Muscle of leg (tissue), 11 donors: ENCODE data around the gene PRSS36. TPM values are rescaled to one million over a fixed set of nuclear protein-coding genes. Genes with fewer than 3 reads are reported as not detected.
"Not testable (repeated sequence)": the region's sequence is repeated elsewhere in the genome, so short reads cannot be mapped to it uniquely, and the experiment has no call there.

Experiments
- DNase-seq: peaks from one replicate; pipeline ENCODE4 v3.0.0; 2013
- H3K27ac ChIP-seq: one replicate; pipeline ENCODE4 v1.5.1; 2013; ENCODE audit warnings: mild to moderate bottlenecking, low read length, control low read depth
- H3K27me3 ChIP-seq: one replicate; pipeline ENCODE4 v1.6.1; 2013; ENCODE audit warnings: low read length; ENCODE audit not compliant: control insufficient read depth, insufficient read depth
- H3K36me3 ChIP-seq: one replicate; pipeline ENCODE4 v1.6.1; 2013; ENCODE audit warnings: low read length; ENCODE audit not compliant: control insufficient read depth, insufficient read depth
- H3K4me1 ChIP-seq: one replicate; pipeline ENCODE4 v1.6.1; 2013; ENCODE audit warnings: low read length; ENCODE audit not compliant: control insufficient read depth, insufficient read depth
- H3K4me3 ChIP-seq: one replicate; pipeline ENCODE4 v1.5.1; 2013; ENCODE audit warnings: low read length, control low read depth
- H3K9me3 ChIP-seq: replicated peaks from 2 replicates; pipeline ENCODE4 v1.6.1; 2013; ENCODE audit warnings: low read depth, low read length; ENCODE audit not compliant: control insufficient read depth
- WGBS: methylation state at CpG from one replicate; pipeline ENCODE4 v1.1.5; 2013; ENCODE audit warnings: missing lambda C conversion rate; ENCODE audit not compliant: insufficient coverage; 5-methylcytosine and 5-hydroxymethylcytosine counted together
- polyA plus RNA-seq, 8 donors: library from polyadenylated mRNA; unstranded; fragments of 120-200 nt; gene quantifications; one replicate each; pipeline versions ENCODE4 v1.2.1 to v1.2.3, GENCODE V29; 2013; ENCODE audit warnings: inconsistent platforms in 1 of 8, low replicate concordance in 1 of 8; ENCODE audit not compliant: insufficient read length in 8 of 8, insufficient read depth in 1 of 8
- total RNA-seq: library from RNA; stranded (reverse); fragments of 120-200 nt; gene quantifications from one replicate; pipeline ENCODE4 v1.2.4, GENCODE V29; 2013

The PRSS36 gene
- total and polyA plus RNA-seq, 9 donors: 0.55 to 2.6 (median 1.7) TPM

GRCh38 chr16:31167315-31167714 is 17.4 kb upstream of the PRSS36 start:
- no peaks in the 10 kb centered on the region for H3K36me3 ChIP-seq
- no peaks in the 10 kb centered on the region for H3K27me3 ChIP-seq
- H3K9me3 ChIP-seq: no peaks in the 10 kb centered on the region
- H3K27ac ChIP-seq: no peak overlapping the region
- no peak for DNase-seq
- no peak overlapping the region for H3K4me3 ChIP-seq
- H3K4me1 ChIP-seq: no peaks in the 10 kb centered on the region
- 78% methylated on average over 5 of the region's 8 CpGs for WGBS

GRCh38 chr16:31157136-31157535 is 7.3 kb upstream of the PRSS36 start:
- H3K4me1 ChIP-seq: no peaks in the 10 kb centered on the region
- H3K4me3 ChIP-seq: no peak overlapping the region
- no peak overlapping the region for H3K27ac ChIP-seq
- no peaks in the 10 kb centered on the region for H3K36me3 ChIP-seq
- no peaks in the 10 kb centered on the region for H3K9me3 ChIP-seq
- no peak for DNase-seq
- peaks cover 6% of the 10 kb centered on the region for H3K27me3 ChIP-seq
- 29% methylated on average over 7 of the region's 8 CpGs for WGBS

- not testable (repeated sequence) for DNase-seq, H3K4me1 ChIP-seq, H3K27ac ChIP-seq, H3K4me3 ChIP-seq, H3K9me3 ChIP-seq, H3K36me3 ChIP-seq
- no CpG with 5 or more reads among the region's 6 CpGs for WGBS
- peaks cover 35% of the 10 kb centered on the region for H3K27me3 ChIP-seq
Observed at GRCh38 chr16:31150976-31151375, 1.1 kb upstream of the PRSS36 start.

- Histone ChIP-seq H3K4me3 (no peak overlapping the region), H3K27me3 (peaks cover 41% of the 10 kb centered on the region), H3K4me1 (peaks cover 3% of the 10 kb centered on the region), H3K9me3 (no peaks in the 10 kb centered on the region), H3K27ac (no peak overlapping the region), H3K36me3 (no peaks in the 10 kb centered on the region)
- 72% methylated on average over 2 of the region's 5 CpGs for WGBS
- DNase-seq: no peak
Observed at GRCh38 chr16:31149332-31149731, 534 bp downstream of the PRSS36 start.

GRCh38 chr16:31148896-31149295 is 970 bp downstream of the PRSS36 start:
- H3K36me3 ChIP-seq: no peaks in the 10 kb centered on the region
- H3K9me3 ChIP-seq: no peaks in the 10 kb centered on the region
- peaks cover 3% of the 10 kb centered on the region for H3K4me1 ChIP-seq
- 65% methylated on average over 25 of the region's 25 CpGs for WGBS
- H3K27ac ChIP-seq: no peak overlapping the region
- peaks cover 41% of the 10 kb centered on the region for H3K27me3 ChIP-seq
- DNase-seq: no peak
- H3K4me3 ChIP-seq: no peak overlapping the region

DNA sequence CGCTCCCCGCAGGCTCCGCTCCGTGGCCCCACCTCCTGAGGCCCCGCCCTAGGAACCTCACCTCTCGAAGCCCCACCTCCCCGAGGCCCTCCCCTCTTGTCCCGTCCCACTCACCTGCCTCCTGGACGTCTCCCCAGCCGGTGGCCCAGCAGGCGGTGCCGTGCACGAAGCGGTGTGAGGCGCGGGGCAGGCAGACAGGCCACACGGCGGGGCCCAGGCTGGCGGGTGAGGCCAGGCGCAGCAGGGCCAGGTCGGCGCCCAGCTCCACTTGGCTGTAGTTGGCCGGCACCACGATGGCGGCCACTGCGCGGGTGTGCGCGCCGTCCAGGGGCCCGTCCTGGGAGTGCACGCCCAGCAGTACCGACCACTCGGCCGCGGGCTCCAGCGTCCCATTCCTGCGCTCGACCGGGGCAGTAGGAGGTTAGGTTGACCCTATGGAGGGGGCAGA is 1.6 kb downstream of the PRSS36 start:
- peaks cover 41% of the 10 kb centered on the region for H3K27me3 ChIP-seq
- WGBS: 6% methylated on average over 39 of the region's 40 CpGs
- H3K4me3 ChIP-seq: no peak overlapping the region
- H3K9me3 ChIP-seq: no peaks in the 10 kb centered on the region
- no peaks in the 10 kb centered on the region for H3K36me3 ChIP-seq
- H3K27ac ChIP-seq: no peak overlapping the region
- DNase-seq: no peak
- peaks cover 3% of the 10 kb centered on the region for H3K4me1 ChIP-seq

GRCh38 chr16:31147574-31147973 is 2.3 kb downstream of the PRSS36 start:
- H3K27me3 ChIP-seq: peaks cover 41% of the 10 kb centered on the region
- H3K36me3 ChIP-seq: no peaks in the 10 kb centered on the region
- no peak overlapping the region for H3K27ac ChIP-seq
- no peak for DNase-seq
- no peaks in the 10 kb centered on the region for H3K9me3 ChIP-seq
- H3K4me1 ChIP-seq: peaks cover 7% of the 10 kb centered on the region
- WGBS: 100% methylated on average over 2 of the region's 3 CpGs
- H3K4me3 ChIP-seq: no peak overlapping the region

DNA sequence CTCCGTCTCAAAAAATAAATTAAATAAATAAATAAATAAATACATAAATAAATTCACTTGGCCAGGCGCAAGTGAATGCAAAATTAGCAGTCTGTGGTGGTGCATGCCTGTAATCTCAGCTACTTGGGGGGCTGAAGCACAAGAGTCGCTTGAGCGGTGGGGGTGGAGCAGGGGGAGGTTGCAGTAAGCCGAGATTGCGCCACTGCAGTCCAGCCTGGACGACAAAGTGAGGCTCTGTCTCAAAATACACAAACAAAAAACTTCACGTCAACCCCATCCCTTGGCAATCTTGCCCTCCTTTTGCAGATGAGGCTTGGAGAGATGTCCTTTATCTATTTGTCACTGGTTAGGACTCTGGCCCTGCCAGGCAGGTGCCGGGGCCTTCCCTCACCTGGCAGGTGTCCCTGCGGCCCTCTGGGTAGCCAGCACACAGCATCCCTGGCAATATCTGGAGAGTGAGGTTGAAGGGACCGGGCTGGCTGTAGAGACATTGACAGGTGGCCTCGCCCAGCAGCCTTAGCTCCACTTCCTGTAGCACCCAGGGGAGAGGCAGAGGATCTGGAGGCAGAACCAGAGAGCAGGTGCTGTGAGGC is 4.4 kb downstream of the PRSS36 start:
- Histone ChIP-seq H3K36me3 (no peaks in the 10 kb centered on the region), H3K9me3 (no peaks in the 10 kb centered on the region), H3K4me1 (peaks cover 22% of the 10 kb centered on the region), H3K27me3 (peaks cover 38% of the 10 kb centered on the region), H3K27ac (no peak overlapping the region), H3K4me3 (no peak overlapping the region)
- whole genome bisulfite sequencing: 64% methylated on average over 2 of the region's 12 CpGs
- no peak for DNase-seq

- H3K27ac ChIP-seq, H3K9me3 ChIP-seq, H3K36me3 ChIP-seq, H3K4me3 ChIP-seq, DNase-seq: not testable (repeated sequence)
- Histone ChIP-seq H3K4me1 (peaks cover 19% of the 10 kb centered on the region), H3K27me3 (peaks cover 37% of the 10 kb centered on the region)
- WGBS: 83% methylated on average over 4 of the region's 7 CpGs
Observed at GRCh38 chr16:31144418-31144817, 5.4 kb downstream of the PRSS36 start.

- Histone ChIP-seq H3K27ac (no peak overlapping the region), H3K27me3 (peaks cover 30% of the 10 kb centered on the region), H3K36me3 (no peaks in the 10 kb centered on the region), H3K4me1 (peaks cover 23% of the 10 kb centered on the region), H3K4me3 (no peak overlapping the region), H3K9me3 (no peaks in the 10 kb centered on the region)
- WGBS: 83% methylated on average over 7 of the region's 8 CpGs
- DNase-seq: no peak
Observed at GRCh38 chr16:31143694-31144148, 6.1 kb downstream of the PRSS36 start.
